ENCODE results near the gene TMEM63B. TPM values are rescaled to one million over a fixed set of nuclear protein-coding genes. Genes with fewer than 3 reads are reported as not detected.

Gene TMEM63B
- total RNA-seq, 2 experiments from 2014 or later: 14.5 to 15.3 TPM

- peak; percentile 26 for DNase-seq
- H3K27me3 Mint-ChIP-seq: no peaks in the 10 kb centered on the region
- H3K4me1 Mint-ChIP-seq: peaks cover 54% of the 10 kb centered on the region
- H3K9me3 Mint-ChIP-seq: no peaks in the 10 kb centered on the region
- ChIA-PET CTCF (no interaction called here), POLR2A (no interaction called here)
- H3K36me3 Mint-ChIP-seq (ENCODE audit: low read depth): peaks cover 26% of the 10 kb centered on the region
- peak overlapping the region; percentile 31 for H3K27ac Mint-ChIP-seq
- peak overlapping the region; percentile 92 for H3K4me3 Mint-ChIP-seq
Measured at GRCh38 chr6:44128020-44128917, 915 bp downstream of the TMEM63B start.

- Mint-ChIP-seq H3K27ac (no peak overlapping the region), H3K36me3 (ENCODE audit: low read depth) (peaks cover 14% of the 10 kb centered on the region), H3K4me1 (peaks cover 37% of the 10 kb centered on the region), H3K4me3 (peak overlapping the region; percentile 92), H3K27me3 (no peaks in the 10 kb centered on the region), H3K9me3 (no peaks in the 10 kb centered on the region)
- ChIA-PET POLR2A (no interaction called here), CTCF (interaction anchor here (0.6 to 1.5 kb wide), 5 partner anchors 12 to 41 kb away, joined by 3 to 4 read pairs (median 3); no protein-coding TSS in a partner anchor)
- no peak for DNase-seq
Measured at GRCh38 chr6:44129841-44130322, 2.5 kb downstream of the TMEM63B start.

GRCh38 chr6:44131892-44132291 is 4.5 kb downstream of the TMEM63B start:
- H3K9me3 Mint-ChIP-seq: no peaks in the 10 kb centered on the region
- no peak overlapping the region for H3K4me3 Mint-ChIP-seq
- CTCF ChIA-PET: interaction anchor here (1.0 to 1.7 kb wide), 6 partner anchors 9 to 486 kb away, joined by 4 to 5 read pairs (median 4); no protein-coding TSS in a partner anchor
- no peak overlapping the region for H3K27ac Mint-ChIP-seq
- peaks cover 3% of the 10 kb centered on the region for H3K36me3 Mint-ChIP-seq (ENCODE audit: low read depth)
- POLR2A ChIA-PET: no interaction called here
- H3K4me1 Mint-ChIP-seq: peaks cover 22% of the 10 kb centered on the region
- no peak for DNase-seq
- no peaks in the 10 kb centered on the region for H3K27me3 Mint-ChIP-seq

DNA sequence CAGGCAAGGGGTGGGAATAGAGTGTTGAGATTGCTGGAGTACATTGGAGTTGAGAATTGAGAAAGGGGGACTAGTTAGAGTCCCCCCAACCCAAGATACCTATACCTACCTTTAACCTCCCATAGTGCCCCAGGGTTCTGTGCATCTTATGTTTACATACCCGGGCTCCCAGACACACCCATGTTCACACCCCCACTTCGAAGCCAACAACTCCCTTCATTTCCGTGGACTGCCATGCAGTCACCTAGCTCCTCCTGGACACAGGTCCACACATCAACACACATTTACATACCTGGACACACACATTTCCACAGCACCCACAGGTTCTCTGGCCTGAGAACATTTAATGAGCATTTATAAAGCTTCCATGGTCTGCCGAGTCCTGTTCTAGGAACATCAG is 5.1 kb downstream of the TMEM63B start:
- no peak for DNase-seq
- Mint-ChIP-seq H3K27ac (no peak overlapping the region), H3K4me1 (peaks cover 22% of the 10 kb centered on the region), H3K4me3 (no peak overlapping the region), H3K27me3 (no peaks in the 10 kb centered on the region), H3K9me3 (no peaks in the 10 kb centered on the region), H3K36me3 (ENCODE audit: low read depth) (peaks cover 3% of the 10 kb centered on the region)
- POLR2A ChIA-PET: no interaction called here
- CTCF ChIA-PET: interaction anchor here (1.0 to 1.6 kb wide), 5 partner anchors 9 to 487 kb away, joined by 3 to 5 read pairs (median 4); partner anchors contain the start of gene VEGFA

DNA sequence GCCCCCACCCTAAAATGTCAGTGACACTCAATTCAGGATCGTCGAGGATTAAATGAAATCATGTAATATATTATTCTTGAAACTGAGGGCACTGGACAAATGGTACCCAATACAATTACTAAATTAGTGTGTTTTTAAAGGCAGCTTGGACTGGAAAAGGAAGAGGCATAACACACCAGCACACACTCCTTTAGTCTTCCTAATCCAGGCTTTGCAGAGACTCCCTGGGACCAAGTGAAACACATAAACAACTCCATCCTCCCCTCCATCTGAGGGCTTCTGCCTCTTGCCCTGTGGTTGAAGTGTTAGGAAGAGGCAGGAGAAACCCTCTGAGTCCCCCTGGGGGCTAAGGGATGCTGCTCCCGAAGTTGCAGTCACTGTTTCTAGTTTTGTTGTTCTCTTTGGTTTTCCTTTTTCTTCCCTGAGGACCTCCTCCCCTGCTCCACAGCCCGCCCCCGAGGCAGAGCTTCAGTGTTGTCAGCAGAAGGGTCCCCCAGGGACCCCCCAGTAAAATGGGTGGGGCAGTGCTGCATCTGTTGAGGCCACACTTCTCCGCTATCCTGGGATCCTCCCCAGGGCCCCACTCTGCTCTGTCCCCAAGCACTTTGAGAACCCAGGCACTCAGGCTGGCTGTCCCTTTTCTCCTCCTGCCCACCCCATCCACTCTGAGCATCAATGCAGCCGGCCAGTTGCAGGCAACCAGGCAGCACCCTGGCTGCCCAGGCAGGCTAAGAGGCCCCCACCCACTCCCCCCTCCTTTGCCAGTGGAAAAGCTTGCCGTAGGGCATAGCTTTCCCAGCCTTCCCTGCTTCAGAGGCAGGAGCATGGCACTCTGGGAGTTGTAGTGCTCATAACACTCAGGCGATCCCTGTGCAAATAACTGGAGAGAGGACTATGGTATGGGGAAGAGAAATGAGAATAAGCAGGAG is 5.9 kb downstream of the TMEM63B start:
- DNase-seq: no peak
- ChIA-PET CTCF (interaction anchor here (0.6 to 1.6 kb wide), 6 partner anchors 12 to 363 kb away, joined by 3 to 5 read pairs (median 4); partner anchors contain the start of gene VEGFA), POLR2A (no interaction called here)
- no peak overlapping the region for H3K4me3 Mint-ChIP-seq
- no peaks in the 10 kb centered on the region for H3K9me3 Mint-ChIP-seq
- no peak overlapping the region for H3K27ac Mint-ChIP-seq
- H3K27me3 Mint-ChIP-seq: no peaks in the 10 kb centered on the region
- peaks cover 3% of the 10 kb centered on the region for H3K36me3 Mint-ChIP-seq (ENCODE audit: low read depth)
- H3K4me1 Mint-ChIP-seq: peaks cover 20% of the 10 kb centered on the region

- no peak overlapping the region for H3K4me3 Mint-ChIP-seq
- ChIA-PET POLR2A (no interaction called here), CTCF (interaction anchor here (0.6 to 1.6 kb wide), 3 partner anchors 103 to 364 kb away, joined by 3 to 5 read pairs (median 3); partner anchors contain the start of gene VEGFA)
- H3K36me3 Mint-ChIP-seq (ENCODE audit: low read depth): peaks cover 3% of the 10 kb centered on the region
- no peak for DNase-seq
- no peaks in the 10 kb centered on the region for H3K27me3 Mint-ChIP-seq
- H3K27ac Mint-ChIP-seq: no peak overlapping the region
- peaks cover 15% of the 10 kb centered on the region for H3K4me1 Mint-ChIP-seq
- no peaks in the 10 kb centered on the region for H3K9me3 Mint-ChIP-seq
Measured at GRCh38 chr6:44133981-44134711, 6.8 kb downstream of the TMEM63B start.

GRCh38 chr6:44135173-44135758 is 7.9 kb downstream of the TMEM63B start:
- H3K9me3 Mint-ChIP-seq: no peaks in the 10 kb centered on the region
- H3K4me1 Mint-ChIP-seq: peaks cover 10% of the 10 kb centered on the region
- no peak for DNase-seq
- H3K36me3 Mint-ChIP-seq (ENCODE audit: low read depth): peaks cover 4% of the 10 kb centered on the region
- H3K27ac Mint-ChIP-seq: no peak overlapping the region
- ChIA-PET POLR2A (no interaction called here), CTCF (interaction anchor here (1.4 kb wide), 1 partner anchor 102 kb away, joined by 5 read pairs; no protein-coding TSS in a partner anchor)
- no peaks in the 10 kb centered on the region for H3K27me3 Mint-ChIP-seq
- H3K4me3 Mint-ChIP-seq: no peak overlapping the region

DNA sequence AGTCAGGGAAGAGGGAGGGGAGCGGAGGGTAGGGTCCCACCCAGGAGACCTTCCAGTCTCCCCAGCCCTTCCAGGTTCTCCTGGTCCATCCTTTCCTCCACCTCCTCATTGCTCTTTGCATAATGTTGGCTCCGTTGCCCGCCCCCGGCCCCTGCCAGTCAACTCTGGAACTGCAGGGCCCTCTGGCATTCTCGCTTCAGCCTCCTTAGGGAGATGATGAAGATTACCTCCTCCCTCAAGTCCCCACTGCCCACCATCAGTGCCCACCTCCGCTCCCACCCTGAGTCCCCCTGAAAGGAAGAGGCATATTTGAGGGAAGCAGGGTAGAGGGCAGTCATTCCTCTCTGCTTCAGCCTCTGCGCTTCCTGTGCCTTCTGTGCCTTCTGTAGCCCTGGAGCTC is 8.5 kb downstream of the TMEM63B start:
- ChIA-PET CTCF (no interaction called here), POLR2A (no interaction called here)
- no peak overlapping the region for H3K4me3 Mint-ChIP-seq
- H3K36me3 Mint-ChIP-seq (ENCODE audit: low read depth): peaks cover 4% of the 10 kb centered on the region
- peaks cover 10% of the 10 kb centered on the region for H3K4me1 Mint-ChIP-seq
- no peaks in the 10 kb centered on the region for H3K27me3 Mint-ChIP-seq
- no peaks in the 10 kb centered on the region for H3K9me3 Mint-ChIP-seq
- H3K27ac Mint-ChIP-seq: peak overlapping the region; percentile 10
- DNase-seq: no peak

DNA sequence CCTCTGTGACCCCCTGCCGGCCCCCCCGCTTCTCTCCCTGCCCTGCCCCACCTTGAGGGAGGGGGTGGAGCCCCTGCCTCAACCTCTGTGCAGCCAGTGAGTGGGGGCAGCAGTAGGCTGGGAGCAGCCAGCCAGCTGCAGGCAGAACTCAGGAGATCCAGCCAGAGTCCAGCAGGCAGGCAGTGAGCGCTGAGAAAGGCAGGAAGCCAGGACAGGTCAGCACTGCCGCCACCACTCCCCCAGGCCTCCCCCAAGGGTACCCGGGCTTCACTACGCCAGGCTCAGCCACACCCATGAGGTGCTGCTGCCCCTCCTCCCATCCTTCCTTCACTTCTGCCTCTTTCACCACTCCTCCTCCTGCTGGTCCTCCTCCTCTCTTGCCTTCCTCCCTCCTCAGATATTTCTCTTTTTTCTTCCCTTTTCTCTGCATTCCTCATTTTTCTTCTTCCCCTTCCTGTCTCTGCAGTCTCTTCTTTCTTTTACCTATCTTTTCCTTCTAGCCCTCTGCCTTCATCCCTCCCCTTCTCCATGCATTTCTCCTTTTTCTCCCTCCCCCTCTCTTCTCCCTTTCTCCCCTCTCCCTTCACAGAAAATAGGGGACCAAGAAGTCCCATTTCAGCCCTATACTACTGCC is 11.5 kb downstream of the TMEM63B start:
- CTCF ChIA-PET: interaction anchor here (1.7 kb wide), 1 partner anchor 12 kb away, joined by 5 read pairs; no protein-coding TSS in a partner anchor
- no peaks in the 10 kb centered on the region for H3K4me1 Mint-ChIP-seq
- no peak for DNase-seq
- no peaks in the 10 kb centered on the region for H3K9me3 Mint-ChIP-seq
- no peak overlapping the region for H3K4me3 Mint-ChIP-seq
- peaks cover 4% of the 10 kb centered on the region for H3K36me3 Mint-ChIP-seq (ENCODE audit: low read depth)
- H3K27me3 Mint-ChIP-seq: no peaks in the 10 kb centered on the region
- POLR2A ChIA-PET: no interaction called here
- no peak overlapping the region for H3K27ac Mint-ChIP-seq

DNA sequence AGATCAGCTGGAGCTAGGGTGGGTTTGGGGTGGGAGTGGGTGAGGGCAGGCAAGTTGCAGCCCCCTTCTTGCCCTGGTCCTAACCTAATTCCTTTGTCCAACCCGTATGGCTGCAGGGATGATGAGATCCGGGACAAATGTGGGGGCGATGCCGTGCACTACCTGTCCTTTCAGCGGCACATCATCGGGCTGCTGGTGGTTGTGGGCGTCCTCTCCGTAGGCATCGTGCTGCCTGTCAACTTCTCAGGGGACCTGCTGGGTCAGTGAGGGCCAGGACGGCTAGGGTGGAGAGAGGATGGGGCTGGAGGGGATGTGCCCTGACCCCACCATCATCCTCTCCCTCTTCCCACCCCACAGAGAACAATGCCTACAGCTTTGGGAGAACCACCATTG is 12.0 kb downstream of the TMEM63B start:
- peaks cover 4% of the 10 kb centered on the region for H3K36me3 Mint-ChIP-seq (ENCODE audit: low read depth)
- no peak for DNase-seq
- no peak overlapping the region for H3K4me3 Mint-ChIP-seq
- no peaks in the 10 kb centered on the region for H3K4me1 Mint-ChIP-seq
- POLR2A ChIA-PET: no interaction called here
- H3K27ac Mint-ChIP-seq: no peak overlapping the region
- CTCF ChIA-PET: no interaction called here
- no peaks in the 10 kb centered on the region for H3K9me3 Mint-ChIP-seq
- no peaks in the 10 kb centered on the region for H3K27me3 Mint-ChIP-seq

DNA sequence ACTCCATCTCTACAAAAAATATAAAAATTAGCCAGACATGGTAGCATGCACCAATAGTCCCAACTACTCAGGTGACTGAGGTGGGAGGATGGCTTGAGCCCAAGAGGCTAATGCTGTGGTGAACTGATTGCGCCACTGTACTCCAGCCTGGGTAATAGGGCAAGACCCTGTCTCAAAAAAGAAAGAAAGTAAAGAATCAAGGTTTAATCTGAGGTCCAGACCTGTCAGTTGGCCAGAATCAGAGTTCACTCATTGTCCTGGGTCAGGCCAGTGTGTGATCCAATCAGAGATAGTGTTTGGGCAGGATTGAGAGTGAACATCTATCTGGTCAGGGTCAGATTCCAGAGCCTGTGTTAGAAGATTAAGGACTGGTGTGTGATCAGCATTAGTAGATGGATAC is 15.5 kb downstream of the TMEM63B start:
- Mint-ChIP-seq H3K4me3 (no peak overlapping the region), H3K4me1 (peaks cover 1% of the 10 kb centered on the region), H3K36me3 (ENCODE audit: low read depth) (peaks cover 4% of the 10 kb centered on the region), H3K27me3 (no peaks in the 10 kb centered on the region), H3K9me3 (no peaks in the 10 kb centered on the region), H3K27ac (peak overlapping the region; percentile 16)
- POLR2A ChIA-PET: no interaction called here
- no peak for DNase-seq
- CTCF ChIA-PET: interaction anchor here (0.6 to 1.1 kb wide), 2 partner anchors 52 to 373 kb away, joined by 3 read pairs; no protein-coding TSS in a partner anchor

Measured in activated CD4-positive, alpha-beta T cell treated with anti-CD3 and anti-CD28 coated beads, Interleukin-2, amount 10 ng/mL, durations not matched to agents 7 days and 5 days (primary cell).